Measurements from ENCODE around the gene IFITM2.
"Not testable (repeated sequence)": the region's sequence is repeated elsewhere in the genome, so short reads cannot be mapped to it uniquely, and the experiment has no call there.

The IFITM2 gene

GRCh38 chr11:346529-346928, 38.9 kb downstream of the IFITM2 start:
- no peak for DNase-seq

GRCh38 chr11:349270-349954, 41.8 kb downstream of the IFITM2 start:
- DNase-seq: not testable (repeated sequence)

- not testable (repeated sequence) for DNase-seq
Measured at GRCh38 chr11:350033-350722, 42.6 kb downstream of the IFITM2 start.

GRCh38 chr11:350723-351255, 43.2 kb downstream of the IFITM2 start:
- DNase-seq: no peak

GRCh38 chr11:351411-351810, 43.8 kb downstream of the IFITM2 start:
- DNase-seq: no peak

GRCh38 chr11:352456-353031, 44.9 kb downstream of the IFITM2 start:
- DNase-seq: no peak

- DNase-seq: no peak
Measured at GRCh38 chr11:353179-353873, 45.7 kb downstream of the IFITM2 start.

GRCh38 chr11:355581-356458, 48.2 kb downstream of the IFITM2 start:
- peak; percentile 70 to 94 (median 80) for DNase-seq

- no peak for DNase-seq
Measured at GRCh38 chr11:356610-357009, 49.0 kb downstream of the IFITM2 start.

GRCh38 chr11:357582-357981, 50.0 kb downstream of the IFITM2 start:
- no peak for DNase-seq

- DNase-seq: no peak
Measured at GRCh38 chr11:358129-358800, 50.6 kb downstream of the IFITM2 start.

Data from activated naive CD4-positive, alpha-beta T cell (primary cell).